ENCODE results near the gene ABCC8.

Gene ABCC8

DNA sequence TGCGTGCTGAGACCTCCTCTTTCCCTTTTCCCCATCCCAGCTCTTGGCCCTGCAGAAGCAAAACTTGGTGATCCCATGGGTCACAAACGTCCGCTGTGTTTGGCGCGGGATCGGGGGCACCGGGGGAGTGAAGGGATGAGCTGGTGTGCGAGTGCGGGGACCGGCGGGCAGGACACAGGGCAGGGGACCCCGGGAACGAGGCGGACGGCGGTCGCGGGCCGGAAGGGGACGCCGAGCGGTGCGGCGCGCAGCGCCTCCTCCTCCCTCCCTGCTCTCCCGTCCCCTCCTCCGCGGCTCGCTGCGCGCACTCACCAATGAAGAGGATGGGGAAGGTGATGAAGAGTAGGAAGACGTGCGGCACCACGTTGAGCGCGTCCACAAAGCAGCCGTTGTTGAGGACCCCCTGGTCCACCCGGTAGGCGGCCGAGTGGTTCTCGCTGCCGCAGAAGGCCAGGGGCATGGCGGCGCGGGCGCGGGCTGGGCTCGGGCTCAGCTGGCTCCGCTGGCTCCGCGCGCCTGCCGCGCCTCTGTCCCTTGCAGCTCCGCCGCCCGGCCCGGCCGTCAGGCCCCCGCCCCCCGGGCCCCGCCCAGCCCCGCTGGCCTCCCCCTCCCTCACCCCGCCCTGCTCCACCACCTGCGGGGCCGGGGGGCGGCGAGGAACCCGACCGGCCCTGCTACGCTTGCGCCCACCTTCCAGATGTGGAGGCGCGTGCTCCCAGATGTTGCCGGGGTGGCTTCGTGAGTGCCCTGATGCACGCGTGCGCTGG lies at the start of gene ABCC8:
Gene ABCC8, minus strand, starts transcription at position 529 of the 767 bp plus-strand sequence. Its CDS starts 69 bp downstream, at position 460.
- no peak for DNase-seq

DNA sequence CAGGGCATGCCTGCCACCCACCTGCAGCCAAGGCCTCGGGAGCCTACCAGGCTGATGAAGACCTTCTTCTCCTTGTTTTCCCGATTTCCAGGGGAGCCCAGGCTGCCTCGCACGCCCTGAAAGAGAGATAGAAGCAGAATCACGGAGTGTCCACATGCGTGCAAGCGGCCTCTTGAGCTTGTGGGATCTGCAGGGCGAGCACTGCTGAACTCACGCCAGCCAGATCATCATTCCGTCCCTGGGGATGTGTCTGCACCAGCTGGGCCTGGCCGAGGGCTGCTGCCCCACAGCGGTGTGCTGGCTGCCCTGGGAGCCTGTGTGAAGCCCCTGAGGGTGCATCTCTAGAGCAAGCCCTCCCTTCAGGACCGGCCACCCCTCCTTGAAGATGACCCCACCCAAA lies 49.7 kb upstream of the ABCC8 start:
- DNase-seq, result no peak

DNA sequence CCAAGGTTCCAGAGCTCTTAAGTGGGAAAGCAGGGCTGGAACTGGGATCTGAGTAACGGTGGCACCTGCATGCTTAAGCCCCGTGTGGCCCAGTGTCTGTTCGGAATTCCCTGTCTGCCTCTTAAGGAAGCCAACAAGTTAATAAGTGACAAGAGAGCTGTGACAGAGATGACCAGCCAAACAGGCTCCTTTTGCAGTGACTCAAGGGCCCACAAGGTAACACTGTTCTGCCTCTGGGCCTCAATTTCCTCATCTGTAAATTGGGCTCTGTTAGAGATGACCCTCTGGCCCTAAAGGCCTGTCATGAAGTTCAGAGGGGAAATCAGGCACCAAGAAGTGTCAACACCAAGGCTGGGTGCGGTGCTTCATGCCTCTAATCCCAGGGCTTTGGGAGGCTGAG lies 48.9 kb upstream of the ABCC8 start:
- no peak for DNase-seq

DNA sequence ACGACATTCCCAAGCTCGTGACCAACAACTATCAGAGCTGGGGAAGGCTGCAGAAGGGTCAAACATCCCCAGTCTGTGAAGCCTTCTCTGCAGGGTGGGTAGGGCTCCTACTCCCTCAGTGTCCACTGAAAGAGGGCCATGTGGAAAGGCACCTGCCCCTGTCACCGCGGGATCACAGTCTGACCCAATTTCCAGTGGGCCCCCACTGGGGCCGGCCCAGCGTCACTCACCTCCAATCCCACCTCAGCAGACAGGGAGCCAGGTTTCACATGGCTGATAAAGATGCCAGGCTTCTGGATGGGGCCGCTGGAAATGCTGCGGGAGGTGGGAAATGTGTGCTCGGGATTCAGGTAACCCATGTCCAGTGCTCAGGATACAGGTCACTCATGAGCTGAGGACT lies 47.6 kb upstream of the ABCC8 start:
- no peak for DNase-seq

DNA sequence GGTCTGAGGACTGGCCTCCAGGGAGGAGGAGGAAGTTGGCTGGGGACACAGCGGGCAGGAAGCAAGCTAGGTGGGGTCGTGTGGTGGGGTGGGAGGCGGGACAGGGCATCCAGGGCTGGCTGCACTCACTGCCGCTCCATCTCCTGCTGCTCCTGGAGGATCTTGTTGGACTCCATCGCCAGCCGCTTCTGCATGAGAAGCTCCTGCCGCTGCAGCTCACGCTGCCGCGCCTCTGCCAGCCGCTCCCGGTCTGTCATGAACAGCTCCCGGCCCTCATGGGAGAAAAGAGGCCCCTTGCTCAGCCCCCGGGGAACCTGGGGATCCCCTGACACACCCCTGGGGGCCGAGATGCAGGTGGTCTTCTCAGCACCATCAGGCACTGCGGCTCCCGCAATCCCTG lies 46.0 kb upstream of the ABCC8 start:
- no peak for DNase-seq

DNA sequence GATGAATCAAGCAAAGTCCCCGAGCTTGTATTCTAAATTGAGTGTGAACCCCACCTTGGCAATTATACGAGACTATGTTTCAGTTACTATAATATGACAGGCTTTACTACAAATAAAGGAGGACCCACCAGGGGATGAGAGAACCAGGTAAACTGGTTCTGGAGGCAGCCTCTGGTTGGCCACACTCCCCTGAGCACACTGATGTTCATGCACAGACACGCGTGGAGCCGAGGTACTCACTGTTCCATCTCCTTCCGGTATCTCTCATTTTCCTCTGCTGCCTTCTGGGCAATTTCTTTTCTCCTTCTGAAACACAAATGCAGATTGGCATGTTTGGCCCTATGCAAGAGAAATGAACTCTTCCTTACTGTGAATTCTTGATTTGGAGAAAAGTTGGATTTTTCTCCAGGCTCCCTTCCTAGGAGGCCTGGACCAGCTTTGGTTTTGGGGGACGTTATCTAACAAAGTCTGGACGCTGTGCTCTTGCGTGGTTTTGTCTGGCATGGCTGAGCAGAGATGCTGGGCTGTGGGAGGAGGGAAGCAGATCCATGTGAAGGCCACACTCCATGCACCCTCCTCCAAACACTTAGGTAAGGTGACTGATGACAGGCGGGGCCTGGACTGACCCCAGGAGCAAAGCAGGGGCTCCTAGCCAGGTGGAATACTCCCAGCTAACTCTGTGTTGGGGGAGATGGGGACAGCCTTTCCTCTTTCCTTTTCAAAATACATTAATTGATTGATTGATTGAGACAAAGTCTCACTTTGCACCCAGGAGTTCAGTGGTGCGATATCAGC lies 44.7 kb upstream of the ABCC8 start:
- no peak for DNase-seq

DNA sequence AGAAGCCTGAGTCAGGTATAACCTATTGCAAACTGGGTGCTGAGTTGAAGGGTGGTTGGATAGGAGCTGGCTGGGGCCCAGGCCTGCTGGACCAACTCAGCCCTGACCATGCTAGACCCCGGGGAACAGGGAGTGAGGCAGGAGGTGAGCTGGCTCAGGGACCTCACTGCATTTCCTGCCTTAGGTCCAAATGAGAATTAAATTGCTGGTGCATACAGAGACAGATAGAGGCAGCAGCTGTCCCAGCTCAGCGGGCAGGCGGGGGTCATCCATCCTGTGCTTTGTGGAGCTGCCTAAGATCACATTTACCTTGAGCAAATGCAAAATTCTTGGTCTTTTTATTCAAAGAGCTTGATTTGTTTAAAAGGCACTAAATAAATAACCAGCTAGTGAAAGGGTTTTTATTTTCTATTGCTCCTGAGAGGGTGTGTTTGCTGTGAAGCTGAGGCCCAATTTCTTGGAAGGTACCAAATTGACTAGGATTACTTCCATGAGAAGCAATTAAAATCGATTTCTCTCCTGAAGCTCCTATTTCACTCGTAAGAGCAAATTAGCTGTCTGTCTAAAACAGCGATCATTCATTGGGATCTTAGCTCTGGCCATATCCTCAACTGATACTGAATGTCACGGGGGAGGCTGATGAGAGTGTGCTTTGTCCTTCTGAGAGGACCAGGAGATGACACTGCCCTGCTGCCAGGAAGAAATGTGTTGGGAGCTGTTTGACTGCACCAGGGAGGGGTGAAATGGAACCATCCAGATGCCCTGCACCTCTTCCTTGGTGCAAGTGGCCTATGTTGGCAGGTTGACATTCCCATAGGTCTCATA lies 42.6 kb upstream of the ABCC8 start:
- no peak for DNase-seq

DNA sequence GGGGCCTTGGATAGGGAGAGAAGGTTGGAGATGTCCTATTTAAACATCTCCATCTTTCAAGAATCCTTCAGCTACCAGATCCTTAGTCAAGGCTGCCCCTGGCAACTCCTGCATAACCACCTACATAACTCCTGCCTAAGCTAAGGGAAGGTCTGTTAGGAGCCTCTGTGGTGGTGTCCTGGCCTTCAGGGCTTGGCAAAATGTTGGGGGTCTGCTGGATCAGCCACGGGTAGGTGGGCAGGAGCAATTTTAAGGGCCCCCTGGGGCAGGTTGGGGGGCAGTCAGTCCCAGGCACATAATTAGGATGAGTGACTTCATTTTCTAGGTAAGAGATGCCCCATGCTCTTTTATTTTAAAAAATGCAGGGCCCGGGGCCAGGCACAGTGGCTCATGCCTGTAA lies 41.7 kb upstream of the ABCC8 start:
- DNase-seq, result no peak

DNA sequence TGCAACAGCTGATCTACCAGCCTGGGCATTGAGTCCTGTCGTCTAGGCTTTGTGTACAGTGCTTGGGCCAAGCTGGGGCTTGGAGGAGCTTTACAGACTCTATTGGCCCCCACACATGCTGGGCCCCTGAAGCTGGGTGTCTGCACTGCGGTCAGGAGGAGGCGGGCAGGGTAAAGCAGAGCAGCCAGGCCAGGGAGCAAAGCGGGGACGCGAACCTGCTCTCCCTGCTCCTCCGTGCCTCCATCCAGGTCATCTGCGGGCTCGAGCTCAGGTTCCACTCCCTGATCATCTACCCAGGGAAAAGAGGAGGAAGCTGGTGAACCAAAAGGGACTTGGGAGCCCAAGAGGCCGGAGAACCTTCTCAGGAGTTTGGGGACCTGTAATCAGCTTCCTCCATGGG lies 40.5 kb upstream of the ABCC8 start:
- no peak for DNase-seq

DNA sequence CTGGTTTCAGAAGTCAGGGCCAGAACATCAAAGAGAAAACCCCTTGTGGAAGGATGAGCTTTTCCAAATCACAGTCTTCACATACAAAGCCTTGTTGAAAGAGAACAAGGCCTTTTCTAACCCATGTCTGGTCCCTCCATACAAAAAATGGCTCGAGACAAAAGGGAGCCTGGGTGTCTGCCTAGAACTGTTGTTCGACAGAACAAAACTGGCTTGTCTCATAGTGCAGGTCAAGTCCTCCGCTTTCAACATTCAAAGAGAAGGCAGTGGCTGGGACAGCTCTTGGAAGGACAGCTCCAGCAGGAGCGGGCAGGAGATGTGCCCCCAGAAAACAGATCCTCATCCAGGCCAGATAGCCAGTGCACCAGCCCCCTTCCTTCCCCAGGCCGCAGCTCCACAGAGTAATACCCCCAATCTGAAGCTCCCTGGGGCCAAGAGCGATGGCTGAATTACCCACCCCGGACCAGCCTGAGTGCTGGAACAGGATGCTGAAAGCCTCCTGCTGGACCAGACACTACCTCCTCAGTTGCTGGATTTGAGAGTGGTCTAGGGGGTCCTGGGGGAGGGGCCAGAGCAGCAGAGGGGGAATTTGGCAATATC lies 40.0 kb upstream of the ABCC8 start:
- DNase-seq, result no peak

DNA sequence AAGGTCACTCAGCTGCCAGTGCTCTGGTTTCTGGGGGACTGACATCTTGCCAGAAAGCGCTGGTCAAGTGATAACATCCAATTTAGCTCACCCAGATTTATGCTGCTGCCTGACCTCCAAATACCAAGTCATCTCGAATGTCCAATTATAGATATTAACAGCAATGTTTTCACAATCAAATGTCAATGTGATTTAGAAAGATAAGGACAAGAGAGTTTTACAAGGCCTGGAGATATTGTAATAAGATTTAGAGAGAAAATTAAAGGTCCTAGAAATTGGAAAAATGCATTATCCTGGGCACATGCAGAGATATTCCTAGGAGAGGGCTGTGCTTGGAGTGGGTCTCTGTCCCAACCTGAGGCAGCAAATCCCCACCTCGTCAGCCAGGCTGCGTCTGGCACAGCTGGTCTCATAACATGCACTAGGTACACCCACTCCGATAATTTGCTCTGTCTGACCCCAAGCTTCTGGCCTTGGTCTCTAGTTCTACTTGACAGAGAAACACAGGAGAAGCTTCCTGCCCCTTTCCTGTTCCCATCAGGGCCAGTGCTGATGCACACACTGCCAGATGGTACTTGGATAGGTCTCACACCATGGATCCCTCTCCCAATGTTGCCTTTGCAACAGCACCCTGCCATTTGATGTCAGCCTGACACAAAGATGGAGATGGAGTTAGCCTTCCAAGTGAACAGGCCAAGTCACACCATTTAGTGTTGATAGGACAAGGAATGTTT lies 39.0 kb upstream of the ABCC8 start:
- DNase-seq, result no peak

DNA sequence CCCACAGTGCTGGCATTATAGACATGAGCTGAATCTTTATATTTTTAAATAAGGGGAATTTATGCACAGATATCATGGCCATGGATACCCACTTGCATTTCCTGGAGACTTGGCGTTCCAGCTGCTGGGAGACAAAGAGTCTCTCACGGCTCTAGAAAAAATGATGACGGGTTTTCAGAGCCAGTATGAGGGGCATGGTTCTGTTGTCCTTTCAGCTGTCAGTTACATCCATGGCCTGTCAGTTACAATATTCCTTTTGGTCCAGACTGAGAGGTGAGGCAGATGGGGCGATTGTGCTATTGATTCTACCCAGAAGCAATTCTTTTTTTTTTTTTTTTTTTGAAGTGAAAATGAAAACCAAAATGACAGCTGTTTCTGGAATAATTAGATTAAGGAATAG lies 37.8 kb upstream of the ABCC8 start:
- no peak for DNase-seq

DNA sequence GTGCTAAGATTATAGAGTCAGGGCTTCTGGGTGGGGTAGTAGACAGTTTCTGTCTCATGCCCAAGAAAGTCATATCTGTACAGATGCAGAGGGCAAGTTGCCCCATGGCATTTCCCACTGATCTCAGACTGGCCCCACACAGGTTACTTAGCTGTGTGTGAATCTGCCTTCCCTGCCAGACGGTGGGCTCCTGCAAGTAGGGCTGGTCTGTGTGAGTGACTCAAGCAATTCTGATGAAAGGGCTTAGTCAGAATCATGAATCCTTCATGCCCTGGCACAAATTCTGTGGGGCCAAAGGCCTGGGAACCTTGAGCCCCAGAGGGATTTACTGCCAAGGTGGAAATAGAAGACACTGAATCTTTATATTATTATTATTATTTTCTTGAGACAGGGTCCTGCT lies 37.2 kb upstream of the ABCC8 start:
- DNase-seq, result no peak

DNA sequence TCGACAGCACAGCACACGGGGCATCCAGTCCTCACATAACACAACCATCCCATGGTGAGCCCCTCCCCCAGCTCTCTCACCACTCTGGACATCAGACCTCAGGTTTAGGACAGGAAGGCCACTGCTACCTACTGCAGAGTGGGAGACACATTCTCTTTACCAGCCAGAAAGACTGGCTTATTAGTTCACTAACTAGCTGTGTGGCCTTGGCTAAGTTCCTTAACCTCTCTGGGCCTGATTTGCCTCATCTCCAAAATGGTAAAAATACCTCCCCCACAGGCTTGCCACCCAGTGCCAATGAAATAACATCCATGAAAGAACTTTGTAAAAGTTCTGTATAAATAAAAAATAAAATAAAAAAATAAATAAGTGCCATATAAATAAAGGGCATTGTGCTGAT lies 35.5 kb upstream of the ABCC8 start:
- no peak for DNase-seq

DNA sequence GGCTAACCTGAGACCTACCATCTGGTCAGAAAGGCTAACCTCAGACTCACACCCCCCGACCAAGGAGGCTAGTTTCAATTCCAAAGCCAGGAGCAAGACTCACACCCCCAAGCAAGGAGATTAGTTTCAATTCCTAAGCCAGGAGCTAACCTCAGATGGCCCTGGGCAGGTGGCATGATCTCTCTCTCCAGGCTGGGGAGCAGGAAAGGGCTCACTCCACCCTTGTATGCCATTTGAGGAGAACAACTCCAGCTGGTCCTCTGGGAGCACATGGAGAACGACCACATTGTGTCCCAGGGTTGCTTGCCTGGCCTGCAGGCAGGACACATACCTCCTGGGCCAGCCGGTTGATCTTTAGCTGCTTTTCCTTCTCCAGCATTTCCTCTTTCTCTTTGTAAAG lies 34.9 kb upstream of the ABCC8 start:
- DNase-seq, result no peak

DNA sequence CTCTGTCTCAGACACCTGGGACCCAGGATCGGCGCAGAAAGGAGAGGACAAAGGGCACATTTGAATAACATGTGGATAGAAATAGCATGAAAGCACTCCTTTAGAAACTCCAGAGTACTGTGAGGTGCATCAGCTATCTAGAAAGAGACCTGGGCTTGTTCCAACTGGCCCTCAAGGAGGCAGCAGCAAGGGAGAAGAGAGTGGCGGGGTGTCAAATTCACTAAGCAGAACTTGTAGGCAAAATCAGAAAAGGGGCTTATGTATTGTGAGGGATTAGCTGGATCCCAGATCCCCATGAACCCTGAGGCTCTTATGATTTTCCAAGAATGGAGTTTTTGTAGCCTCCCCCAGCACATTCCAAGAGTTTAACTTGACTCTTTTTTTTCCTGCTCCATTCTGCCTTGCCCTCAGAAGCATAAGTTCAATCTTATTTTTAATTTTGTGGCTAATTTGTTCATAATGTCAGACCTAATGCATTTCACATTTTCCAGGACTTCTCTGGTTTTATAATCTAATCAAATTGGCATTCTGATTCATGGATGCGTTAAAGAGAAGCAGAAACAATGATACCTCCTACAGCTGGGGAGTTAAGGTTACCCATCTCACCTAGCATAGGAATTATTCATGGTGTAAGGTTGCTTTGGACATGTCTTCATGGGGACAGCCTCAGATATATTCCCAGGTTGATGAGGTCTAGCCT lies 34.0 kb upstream of the ABCC8 start:
- DNase-seq, result no peak

DNA sequence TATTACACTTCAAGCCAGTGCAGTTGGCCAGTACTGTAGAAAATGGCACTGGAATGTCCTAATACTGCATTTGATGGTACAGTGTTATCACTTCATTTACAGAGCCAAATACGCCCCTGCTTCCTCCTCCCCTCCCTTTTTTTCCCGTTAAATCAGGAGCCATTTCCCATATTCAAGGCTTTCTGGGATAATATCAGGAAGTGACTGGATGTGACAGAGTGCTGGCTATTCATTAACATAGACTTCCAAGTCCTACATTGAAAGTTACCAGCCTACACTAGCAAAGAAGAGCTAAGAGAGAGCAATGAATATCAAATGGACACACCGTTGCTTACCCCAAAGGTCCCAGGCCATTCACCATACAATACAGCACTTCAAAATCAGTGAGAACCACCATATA lies 32.1 kb upstream of the ABCC8 start:
- DNase-seq, result no peak

DNA sequence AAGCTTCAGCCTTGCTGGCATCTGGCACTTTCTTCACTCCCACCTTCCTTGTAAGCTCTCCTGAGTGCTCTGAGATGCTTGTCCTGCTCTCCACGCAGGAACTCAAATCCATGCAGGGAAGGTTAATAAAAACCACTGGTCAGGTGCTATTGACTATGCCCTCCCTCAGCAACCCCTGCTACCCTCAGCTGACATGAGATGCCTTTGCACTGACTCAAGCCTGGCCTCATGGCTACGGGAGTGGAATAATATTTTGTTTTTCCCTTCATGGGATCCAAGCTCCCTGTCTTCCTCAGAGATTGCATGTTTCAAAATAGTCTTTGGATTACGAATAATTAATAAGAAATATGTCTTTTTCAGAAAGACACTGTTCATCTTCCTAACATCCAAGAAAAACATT lies 31.7 kb upstream of the ABCC8 start:
- no peak for DNase-seq

DNA sequence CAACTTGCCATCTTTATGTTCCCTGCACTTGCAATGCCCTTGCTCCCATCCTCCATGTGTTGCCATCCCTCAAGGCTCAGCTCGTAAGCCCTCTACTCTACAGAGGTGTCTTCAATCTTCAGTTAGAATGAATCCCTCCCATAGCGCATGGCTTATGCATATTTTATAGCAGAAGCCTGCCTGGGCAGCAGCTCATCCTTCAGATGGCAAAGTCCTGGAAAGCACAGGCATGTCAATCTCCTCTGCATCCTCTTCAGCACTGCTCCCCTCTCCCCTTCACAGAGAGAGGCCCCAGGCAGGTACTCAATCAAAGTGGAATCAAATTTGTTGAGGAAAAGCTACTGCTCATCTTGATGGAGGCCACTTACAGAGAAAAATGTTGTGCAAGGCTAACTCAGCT lies 31.1 kb upstream of the ABCC8 start:
- no peak for DNase-seq

DNA sequence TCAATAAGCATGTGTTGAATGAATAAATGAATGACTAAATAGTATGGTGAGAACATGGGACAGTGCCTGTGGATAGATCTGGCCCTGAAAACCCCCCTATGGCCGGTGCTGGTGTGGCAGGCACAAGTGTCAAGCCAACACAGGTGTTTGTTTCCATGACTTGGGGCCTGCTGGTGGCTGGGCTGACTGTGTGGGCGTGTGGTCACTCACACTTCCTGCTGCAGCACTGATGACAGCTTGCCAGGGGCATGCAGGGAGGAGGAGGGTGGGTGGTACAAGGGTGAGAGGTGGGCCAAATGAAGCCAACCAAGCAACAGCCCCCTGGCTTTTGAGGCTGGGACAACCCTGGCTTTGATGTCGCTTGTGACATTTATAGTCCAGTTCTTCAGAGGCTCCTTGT lies 30.3 kb upstream of the ABCC8 start:
- no peak for DNase-seq

DNA sequence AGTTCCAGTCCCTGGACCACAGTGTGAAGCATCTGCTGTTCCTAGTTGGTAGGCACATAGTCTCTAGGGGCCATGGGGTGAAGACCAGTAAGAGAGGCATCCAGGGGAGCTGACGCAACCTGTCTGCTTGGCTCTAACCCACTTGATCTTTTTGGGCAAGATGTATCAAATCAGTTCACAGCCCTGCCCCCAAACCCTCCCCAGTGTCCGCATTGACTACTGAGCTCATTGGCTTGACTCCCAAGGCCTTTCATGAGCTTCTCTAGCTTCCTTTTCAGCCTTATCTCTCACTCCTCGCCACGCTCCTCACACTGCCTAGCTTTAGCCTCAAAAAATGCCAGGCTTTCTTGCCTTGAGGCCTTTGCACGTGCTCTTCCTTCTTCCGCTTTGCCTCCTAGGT lies 29.7 kb upstream of the ABCC8 start:
- DNase-seq, result no peak

DNA sequence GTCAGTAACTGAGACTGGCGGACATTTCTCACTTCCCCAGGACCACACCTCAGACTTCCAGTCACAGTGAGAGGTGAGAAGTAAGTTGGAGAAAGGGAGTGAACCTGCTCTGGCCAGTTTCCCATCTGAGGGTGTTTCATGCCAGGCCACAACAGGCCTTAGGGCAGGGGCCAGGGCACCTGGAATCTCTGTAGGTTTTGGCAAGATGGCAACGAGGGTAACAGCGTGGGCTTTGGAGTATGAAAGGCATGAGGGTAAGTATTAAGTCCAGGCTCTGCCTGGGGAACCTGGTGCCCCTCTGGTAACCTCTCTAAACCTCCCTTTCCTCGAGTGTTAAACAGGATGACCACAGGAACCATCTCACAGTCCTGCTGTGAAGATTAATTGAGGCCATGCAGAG lies 28.5 kb upstream of the ABCC8 start:
- DNase-seq, result no peak

Data from SIG-M5 (cell line).